AG09319 (cell line): ENCODE results near the gene GPR158.
"Not testable (repeated sequence)": the region's sequence is repeated elsewhere in the genome, so short reads cannot be mapped to it uniquely, and the experiment has no call there.

Source experiments
- DNase-seq: peaks from one replicate; pipeline ENCODE4 v3.0.0-alpha.2; 2010; ENCODE audit warnings: low read depth; ENCODE audit errors: extremely low read depth
- TF ChIP-seq, protein P1 (sequence below): IDR thresholded peaks from 2 replicates; pipeline ENCODE4 v1.5.1; 2011; ENCODE audit warnings: low read depth, mild to moderate bottlenecking, inconsistent platforms, low read length, moderate library complexity

Gene GPR158

DNA sequence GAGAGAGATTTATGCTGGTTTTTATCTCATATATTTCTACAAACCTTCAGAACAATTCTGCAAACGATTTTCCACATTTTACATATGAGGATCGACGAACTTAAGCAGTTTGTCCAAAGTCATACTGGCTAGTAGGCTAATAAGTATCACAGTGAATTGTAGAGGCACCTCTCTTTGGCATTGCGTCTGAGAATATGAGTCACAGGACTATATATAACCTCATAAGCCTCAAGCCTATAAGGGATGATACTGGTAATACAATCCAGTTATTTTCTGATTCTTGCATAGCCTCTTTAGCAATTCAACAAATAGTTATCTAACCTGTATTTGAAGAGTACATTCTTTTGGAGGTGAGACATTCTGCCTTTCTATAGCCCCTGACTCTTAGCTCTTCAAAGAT, 129.8 kb downstream of the GPR158 start:
- TF ChIP-seq, protein P1, sequence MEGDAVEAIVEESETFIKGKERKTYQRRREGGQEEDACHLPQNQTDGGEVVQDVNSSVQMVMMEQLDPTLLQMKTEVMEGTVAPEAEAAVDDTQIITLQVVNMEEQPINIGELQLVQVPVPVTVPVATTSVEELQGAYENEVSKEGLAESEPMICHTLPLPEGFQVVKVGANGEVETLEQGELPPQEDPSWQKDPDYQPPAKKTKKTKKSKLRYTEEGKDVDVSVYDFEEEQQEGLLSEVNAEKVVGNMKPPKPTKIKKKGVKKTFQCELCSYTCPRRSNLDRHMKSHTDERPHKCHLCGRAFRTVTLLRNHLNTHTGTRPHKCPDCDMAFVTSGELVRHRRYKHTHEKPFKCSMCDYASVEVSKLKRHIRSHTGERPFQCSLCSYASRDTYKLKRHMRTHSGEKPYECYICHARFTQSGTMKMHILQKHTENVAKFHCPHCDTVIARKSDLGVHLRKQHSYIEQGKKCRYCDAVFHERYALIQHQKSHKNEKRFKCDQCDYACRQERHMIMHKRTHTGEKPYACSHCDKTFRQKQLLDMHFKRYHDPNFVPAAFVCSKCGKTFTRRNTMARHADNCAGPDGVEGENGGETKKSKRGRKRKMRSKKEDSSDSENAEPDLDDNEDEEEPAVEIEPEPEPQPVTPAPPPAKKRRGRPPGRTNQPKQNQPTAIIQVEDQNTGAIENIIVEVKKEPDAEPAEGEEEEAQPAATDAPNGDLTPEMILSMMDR, result no peak
- DNase-seq, result no peak

DNA sequence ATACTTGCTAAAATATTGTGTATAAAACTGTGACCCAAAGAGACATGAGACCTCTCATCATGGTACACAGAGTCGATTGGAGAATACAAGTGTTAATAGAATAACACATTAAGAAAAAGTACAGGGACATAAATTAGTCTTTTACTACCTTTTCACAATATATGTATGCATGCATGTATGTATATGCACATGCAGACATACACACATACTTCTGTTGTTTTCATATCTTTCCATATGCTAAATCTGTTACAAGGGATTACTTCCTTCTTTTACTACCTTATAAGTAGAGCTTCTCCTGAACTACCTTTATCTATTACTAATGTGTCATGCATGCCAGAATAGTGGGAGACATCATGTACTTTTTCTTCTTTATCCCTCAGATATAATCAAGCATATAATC, 131.6 kb downstream of the GPR158 start:
- DNase-seq, result no peak
- TF ChIP-seq, protein P1, result no peak

DNA sequence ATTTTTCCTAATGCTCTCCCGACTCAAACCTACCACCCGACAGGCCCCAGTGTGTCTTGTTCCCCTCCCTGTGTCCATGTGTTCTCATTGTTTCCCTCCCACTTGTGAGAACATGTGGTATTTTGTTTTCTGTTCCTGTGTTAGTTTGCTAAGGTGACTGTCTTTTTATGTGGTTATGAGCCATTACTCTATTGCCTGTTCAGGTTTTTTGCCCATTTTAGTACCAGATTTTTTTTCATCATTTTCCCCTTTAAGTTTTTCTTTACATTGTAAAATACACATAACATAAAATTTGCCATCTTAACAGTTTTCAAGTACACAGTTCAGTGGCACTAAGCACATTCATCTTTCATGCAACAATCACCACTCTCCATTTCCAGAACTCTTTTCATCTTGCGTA, 133.5 kb downstream of the GPR158 start:
- TF ChIP-seq, protein P1, result no peak
- DNase-seq, result no peak

DNA sequence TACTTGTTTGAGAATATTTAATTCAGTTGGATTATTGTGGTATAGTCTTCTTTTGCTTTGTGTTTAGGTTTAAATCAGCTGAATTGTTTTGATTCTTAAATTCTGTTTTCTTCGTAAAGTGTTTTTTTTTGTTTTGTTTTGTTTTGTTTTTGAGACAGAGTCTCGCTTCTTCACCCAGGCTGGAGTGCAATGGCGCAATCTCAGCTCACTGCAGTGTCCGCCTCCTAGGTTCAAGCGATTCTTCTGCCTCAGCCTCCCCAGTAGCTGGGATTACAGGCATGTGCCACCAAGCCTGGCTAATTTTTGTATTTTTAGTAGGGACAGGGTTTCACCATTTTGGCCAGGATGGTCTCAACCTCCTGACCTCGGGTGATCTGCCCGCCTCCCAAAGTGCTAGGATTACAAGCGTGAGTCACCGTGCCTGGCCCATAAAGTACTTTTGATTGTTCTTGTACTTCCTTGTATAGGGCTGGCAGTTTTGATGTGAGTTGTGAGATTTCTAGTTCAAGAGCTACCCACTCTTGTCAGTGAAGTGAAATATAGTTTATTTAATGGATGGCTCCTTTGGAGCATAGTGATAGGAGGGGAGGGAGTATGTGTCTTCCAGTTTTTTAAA, 142.9 kb downstream of the GPR158 start:
- not testable (repeated sequence) for DNase-seq

DNA sequence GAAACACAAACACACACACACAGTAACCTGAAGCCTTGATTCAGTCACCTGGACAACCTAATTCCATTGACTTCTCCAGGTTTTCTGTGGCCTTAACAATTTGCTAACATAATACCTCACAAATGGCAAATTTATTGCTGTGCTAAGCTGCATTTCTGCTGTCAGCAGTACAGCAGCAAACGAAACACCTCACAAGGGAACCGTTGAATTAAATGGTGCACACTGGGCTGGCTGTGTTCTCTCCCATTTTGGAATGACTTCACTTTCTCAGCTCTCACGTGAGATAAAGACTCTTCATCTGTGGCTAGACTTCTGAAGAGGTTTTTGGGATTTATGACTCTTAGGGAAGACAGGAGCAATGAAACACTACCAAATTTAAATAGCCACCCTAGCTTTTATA, 152.5 kb downstream of the GPR158 start:
- TF ChIP-seq, protein P1, result no peak
- DNase-seq, result no peak

DNA sequence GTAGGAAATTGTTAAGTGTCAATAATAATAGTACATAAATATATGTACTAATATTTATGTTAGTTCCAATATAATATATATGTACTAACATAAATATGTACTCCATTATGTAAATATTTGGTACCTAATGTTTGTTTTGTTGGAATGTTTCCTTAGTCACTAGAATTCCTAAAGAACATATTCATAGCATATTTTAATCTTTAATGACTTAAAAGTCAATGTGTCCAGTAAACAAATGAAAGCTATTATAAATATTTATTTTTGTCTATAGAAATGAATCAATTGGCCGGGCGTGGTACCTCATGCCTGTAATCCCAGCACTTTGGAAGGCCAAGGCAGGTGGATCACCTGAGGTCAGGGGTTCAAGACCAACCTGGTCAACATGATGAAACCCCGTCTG, 153.6 kb downstream of the GPR158 start:
- DNase-seq, result no peak
- TF ChIP-seq, protein P1, result no peak

DNA sequence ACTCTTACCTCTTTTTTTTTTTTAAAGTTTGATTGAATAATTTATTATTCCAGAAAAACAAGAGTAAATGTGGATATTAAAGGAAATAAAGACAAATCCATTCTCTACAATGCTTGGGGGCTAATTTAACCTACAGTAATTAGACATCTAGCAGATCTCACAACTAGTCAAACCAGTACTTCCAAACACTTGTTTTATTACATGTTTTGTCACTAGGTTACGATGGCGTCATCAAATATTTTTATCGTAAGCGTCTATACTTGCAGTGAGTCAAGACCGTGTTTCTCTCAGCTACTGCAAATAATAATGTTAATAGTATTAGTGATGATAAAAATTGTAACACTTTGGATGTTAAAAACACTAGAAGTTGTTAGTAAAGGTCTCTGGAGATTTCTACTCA, 154.8 kb downstream of the GPR158 start:
- DNase-seq, result not testable (repeated sequence)

DNA sequence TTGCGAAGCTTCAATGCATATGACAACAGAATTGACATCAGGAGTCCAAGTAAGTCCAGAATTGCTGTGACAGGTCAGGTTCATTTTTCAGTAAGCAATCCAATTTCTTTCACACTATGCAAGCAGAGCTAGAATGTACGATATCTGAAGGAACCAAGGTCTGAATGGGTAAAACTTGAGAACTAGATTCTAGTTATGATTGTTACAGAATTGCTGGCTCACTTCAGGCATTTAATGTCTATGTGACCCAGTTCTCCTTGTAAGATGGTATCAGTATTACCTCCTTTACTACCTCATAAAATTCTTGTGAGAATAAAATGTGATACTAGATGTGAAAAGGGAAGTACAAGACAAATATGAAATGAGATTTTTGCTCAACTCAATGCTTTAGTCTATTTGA, 159.6 kb downstream of the GPR158 start:
- TF ChIP-seq, protein P1, result no peak
- no peak for DNase-seq
